NT2/D1 (cell line): ENCODE data around the gene KAT7.

Source experiments
- DNase-seq: peaks from one replicate; pipeline ENCODE4 v3.0.0-alpha.2; 2011; ENCODE audit warnings: low read depth, low spot score
- H3K27me3 ChIP-seq: 2 replicates; pipeline ENCODE4 v1.6.0; 2011; ENCODE audit warnings: mild to moderate bottlenecking; ENCODE audit not compliant: insufficient read length, insufficient read depth
- H3K36me3 ChIP-seq: 2 replicates; pipeline ENCODE4 v1.6.1; 2011; ENCODE audit warnings: mild to moderate bottlenecking, low read length, mixed read lengths; ENCODE audit not compliant: insufficient read depth, insufficient read length
- H3K4me1 ChIP-seq: 2 replicates; pipeline ENCODE4 v1.5.1; 2011; ENCODE audit not compliant: insufficient read depth, insufficient read length
- H3K4me3 ChIP-seq: 2 replicates; pipeline ENCODE4 v1.5.1; 2011; ENCODE audit warnings: low read depth; ENCODE audit not compliant: insufficient read length
- H3K9ac ChIP-seq: 2 replicates; pipeline ENCODE4 v1.6.0; 2011; ENCODE audit warnings: low read depth; ENCODE audit not compliant: insufficient read length
- H3K9me3 ChIP-seq: 2 replicates; pipeline ENCODE4 v1.5.1; 2011; ENCODE audit warnings: mild to moderate bottlenecking, low read length; ENCODE audit not compliant: insufficient read depth
- SUZ12 ChIP-seq: IDR thresholded peaks from 2 replicates; pipeline ENCODE4 v1.6.1; 2011; ENCODE audit not compliant: insufficient read length, insufficient read depth; ENCODE audit errors: extremely low read depth
- YY1 ChIP-seq: IDR thresholded peaks from 2 replicates; pipeline ENCODE4 v1.6.1; 2011; ENCODE audit not compliant: insufficient read length, insufficient read depth
- ZNF274 ChIP-seq: IDR thresholded peaks from 2 replicates; pipeline ENCODE4 v1.6.1; 2011; ENCODE audit warnings: mild to moderate bottlenecking, low read depth, low read length

The KAT7 gene

GRCh38 chr17:49846938-49847712 lies 58.6 kb downstream of the KAT7 start:
- Histone ChIP-seq H3K9me3 (no peaks in the 10 kb centered on the region), H3K9ac (no peak overlapping the region), H3K4me1 (peaks cover 21% of the 10 kb centered on the region), H3K4me3 (no peak overlapping the region), H3K36me3 (peaks cover 13% of the 10 kb centered on the region), H3K27me3 (peaks cover 23% of the 10 kb centered on the region)
- TF ChIP-seq SUZ12, result no peak
- no peak for TF ChIP-seq ZNF274
- no peak for TF ChIP-seq YY1
- DNase-seq, result no peak

- H3K9ac ChIP-seq, result no peak within 1 kb of the TSS
- H3K27me3 ChIP-seq, result peaks cover 29% of the 10 kb centered on the region
- no peak for TF ChIP-seq YY1
- TF ChIP-seq SUZ12, result no peak
- TF ChIP-seq ZNF274, result no peak
- peaks cover 13% of the 10 kb centered on the region for H3K36me3 ChIP-seq
- H3K4me1 ChIP-seq, result peaks cover 21% of the 10 kb centered on the region
- no peak for DNase-seq
- H3K4me3 ChIP-seq, result no peak within 1 kb of the TSS
- no peaks in the 10 kb centered on the region for H3K9me3 ChIP-seq
These were observed 59.6 kb downstream of the KAT7 start, which contains the start of gene TAC4 for GRCh38 chr17:49848019-49848473. TAC4 (minus strand) TSS chr17:49848069; CDS start chr17:49848017, 52 bp downstream.

GRCh38 chr17:49848739-49849138 lies 60.3 kb downstream of the KAT7 start:
- peaks cover 21% of the 10 kb centered on the region for H3K4me1 ChIP-seq
- no peak for TF ChIP-seq YY1
- TF ChIP-seq SUZ12, result no peak
- no peak for TF ChIP-seq ZNF274

GRCh38 chr17:49850218-49850610 lies 61.7 kb downstream of the KAT7 start:
- TF ChIP-seq SUZ12 (no peak), YY1 (no peak), ZNF274 (no peak)
- peaks cover 21% of the 10 kb centered on the region for H3K4me1 ChIP-seq
- peaks cover 44% of the 10 kb centered on the region for H3K27me3 ChIP-seq
- no peak for DNase-seq
- no peaks in the 10 kb centered on the region for H3K9me3 ChIP-seq
- H3K4me3 ChIP-seq, result no peak overlapping the region
- peaks cover 7% of the 10 kb centered on the region for H3K36me3 ChIP-seq
- no peak overlapping the region for H3K9ac ChIP-seq

More at GRCh38 chr17:49848739-49849138, 60.3 kb downstream of the KAT7 start:
- H3K4me3 ChIP-seq, result no peak overlapping the region
- peaks cover 33% of the 10 kb centered on the region for H3K27me3 ChIP-seq
- no peak for DNase-seq
- peaks cover 13% of the 10 kb centered on the region for H3K36me3 ChIP-seq
- H3K9ac ChIP-seq, result no peak overlapping the region
- H3K9me3 ChIP-seq, result no peaks in the 10 kb centered on the region

- no peak for DNase-seq
- Histone ChIP-seq H3K4me1 (peaks cover 18% of the 10 kb centered on the region), H3K36me3 (peaks cover 7% of the 10 kb centered on the region), H3K9ac (peak overlapping the region; percentile 74), H3K27me3 (peaks cover 44% of the 10 kb centered on the region), H3K4me3 (peak overlapping the region; percentile 48), H3K9me3 (no peaks in the 10 kb centered on the region)
- TF ChIP-seq ZNF274 (no peak), YY1 (no peak), SUZ12 (no peak)
These were observed 62.4 kb downstream of the KAT7 start for GRCh38 chr17:49850772-49851386.

GRCh38 chr17:49851387-49852291 lies 63.2 kb downstream of the KAT7 start:
- peaks cover 18% of the 10 kb centered on the region for H3K4me1 ChIP-seq
- peaks cover 44% of the 10 kb centered on the region for H3K27me3 ChIP-seq
- no peak for TF ChIP-seq SUZ12
- TF ChIP-seq YY1, result no peak
- TF ChIP-seq ZNF274, result no peak
- no peaks in the 10 kb centered on the region for H3K9me3 ChIP-seq
- peak overlapping the region; percentile 74 for H3K9ac ChIP-seq
- DNase-seq, result peak; percentile 57
- peak overlapping the region; percentile 48 for H3K4me3 ChIP-seq
- peaks cover 6% of the 10 kb centered on the region for H3K36me3 ChIP-seq
